ENCODE data around the gene TCEA2.

TCEA2 gene

DNA sequence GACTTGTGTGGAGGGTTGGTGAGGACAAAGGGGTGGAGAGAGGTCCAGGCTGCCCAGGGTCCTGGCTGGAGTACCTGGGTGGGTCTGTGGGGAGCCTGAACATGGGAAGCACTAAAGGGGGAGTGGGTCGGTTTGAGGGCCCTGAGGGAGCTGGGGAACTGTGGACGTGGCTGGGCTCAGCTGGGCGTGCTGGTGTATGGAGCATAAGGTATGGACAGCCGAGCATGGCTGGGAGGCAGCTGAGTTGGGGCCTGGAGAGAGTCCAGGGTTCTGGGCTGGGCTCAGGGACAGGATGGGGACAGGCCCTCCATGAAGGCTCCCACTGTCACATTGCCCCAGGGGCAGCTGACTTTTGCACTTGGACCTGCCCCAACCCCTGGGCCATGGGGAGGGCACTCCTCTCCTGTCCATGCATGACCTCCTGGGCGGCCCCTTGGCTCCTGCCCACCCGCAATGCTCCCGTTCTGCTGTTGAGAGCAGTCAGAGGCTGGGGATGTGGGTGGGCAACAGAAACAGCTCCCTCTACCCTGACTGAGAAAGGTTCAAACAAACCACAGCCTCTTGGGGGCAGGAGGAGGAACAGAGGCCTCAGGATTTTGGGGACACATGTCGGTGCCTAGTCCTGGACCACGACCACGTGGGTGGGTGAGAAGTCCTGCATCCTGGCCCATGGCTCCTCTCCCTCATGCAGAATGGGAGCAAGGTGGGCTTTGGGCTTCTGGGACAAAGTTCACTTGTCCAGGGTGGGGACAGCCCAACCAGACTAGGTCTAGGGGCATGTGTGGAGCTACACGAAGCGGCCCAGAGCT lies 22.6 kb upstream of the TCEA2 start:
- Mint-ChIP-seq H3K4me1 (ENCODE audit: low read depth) (peaks cover 38% of the 10 kb centered on the region), H3K9me3 (no peaks in the 10 kb centered on the region), H3K4me3 (peak overlapping the region; percentile 66), H3K27ac (peak overlapping the region; percentile 46), H3K36me3 (ENCODE audit: low read depth) (peaks cover under 1% of the 10 kb centered on the region), H3K27me3 (ENCODE audit: low read depth) (no peaks in the 10 kb centered on the region)

DNA sequence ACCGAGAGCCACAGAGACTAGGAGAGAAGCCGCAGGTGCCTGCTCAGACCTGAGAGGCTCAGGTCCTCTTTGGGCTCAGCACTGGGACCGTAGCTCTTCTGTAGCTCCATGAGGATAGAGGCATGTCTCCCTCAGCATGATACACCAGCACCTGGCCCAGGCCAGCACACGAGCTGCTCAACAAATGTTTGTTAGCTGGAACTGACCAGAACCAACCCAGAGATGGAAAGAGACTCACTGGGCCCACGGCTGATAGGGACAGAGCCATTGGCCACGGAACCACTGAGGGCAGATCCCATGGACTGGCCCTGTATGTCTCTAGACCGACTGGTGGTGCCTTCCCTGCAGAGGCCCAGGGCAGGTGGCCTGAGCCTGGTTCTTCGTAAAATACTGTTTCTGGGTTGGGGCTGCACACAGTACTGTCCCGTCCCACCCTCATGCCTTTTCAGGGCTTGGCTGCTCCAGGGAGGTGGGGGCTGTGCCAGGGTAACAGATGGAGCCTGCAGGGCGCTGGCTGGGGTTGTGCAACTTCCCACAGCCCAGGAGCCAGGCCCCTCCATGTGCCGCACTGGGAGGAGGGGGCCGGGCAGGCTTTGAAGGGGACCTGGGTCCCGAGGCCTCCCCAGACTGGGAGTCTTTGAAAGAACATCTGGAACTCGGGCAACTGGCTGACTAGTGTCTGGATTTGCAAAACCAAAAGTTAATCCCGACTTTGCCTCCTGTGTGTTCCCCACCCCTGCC lies 21.8 kb upstream of the TCEA2 start:
- Mint-ChIP-seq H3K4me1 (ENCODE audit: low read depth) (peaks cover 42% of the 10 kb centered on the region), H3K27ac (peak overlapping the region; percentile 80), H3K9me3 (no peaks in the 10 kb centered on the region), H3K36me3 (ENCODE audit: low read depth) (no peaks in the 10 kb centered on the region), H3K4me3 (peak overlapping the region; percentile 66), H3K27me3 (ENCODE audit: low read depth) (peaks cover 6% of the 10 kb centered on the region)

DNA sequence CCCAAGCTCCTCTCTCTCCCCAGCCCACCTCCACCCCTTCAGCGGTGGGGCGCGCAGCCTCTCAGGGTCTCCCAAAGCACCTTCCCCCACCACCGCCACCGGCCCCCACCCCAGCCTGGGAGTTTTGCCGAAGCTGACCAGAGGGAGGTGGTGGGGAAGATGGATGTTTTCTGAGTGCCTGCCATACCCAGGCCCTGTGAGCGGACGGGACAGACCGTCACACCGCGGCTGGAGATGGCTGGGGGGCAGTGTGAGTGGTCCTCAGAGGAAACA lies 21.3 kb upstream of the TCEA2 start:
- Mint-ChIP-seq H3K9me3 (no peaks in the 10 kb centered on the region), H3K36me3 (ENCODE audit: low read depth) (no peaks in the 10 kb centered on the region), H3K27me3 (ENCODE audit: low read depth) (peaks cover 11% of the 10 kb centered on the region), H3K4me3 (no peak overlapping the region), H3K4me1 (ENCODE audit: low read depth) (peaks cover 40% of the 10 kb centered on the region), H3K27ac (peak overlapping the region; percentile 55)

DNA sequence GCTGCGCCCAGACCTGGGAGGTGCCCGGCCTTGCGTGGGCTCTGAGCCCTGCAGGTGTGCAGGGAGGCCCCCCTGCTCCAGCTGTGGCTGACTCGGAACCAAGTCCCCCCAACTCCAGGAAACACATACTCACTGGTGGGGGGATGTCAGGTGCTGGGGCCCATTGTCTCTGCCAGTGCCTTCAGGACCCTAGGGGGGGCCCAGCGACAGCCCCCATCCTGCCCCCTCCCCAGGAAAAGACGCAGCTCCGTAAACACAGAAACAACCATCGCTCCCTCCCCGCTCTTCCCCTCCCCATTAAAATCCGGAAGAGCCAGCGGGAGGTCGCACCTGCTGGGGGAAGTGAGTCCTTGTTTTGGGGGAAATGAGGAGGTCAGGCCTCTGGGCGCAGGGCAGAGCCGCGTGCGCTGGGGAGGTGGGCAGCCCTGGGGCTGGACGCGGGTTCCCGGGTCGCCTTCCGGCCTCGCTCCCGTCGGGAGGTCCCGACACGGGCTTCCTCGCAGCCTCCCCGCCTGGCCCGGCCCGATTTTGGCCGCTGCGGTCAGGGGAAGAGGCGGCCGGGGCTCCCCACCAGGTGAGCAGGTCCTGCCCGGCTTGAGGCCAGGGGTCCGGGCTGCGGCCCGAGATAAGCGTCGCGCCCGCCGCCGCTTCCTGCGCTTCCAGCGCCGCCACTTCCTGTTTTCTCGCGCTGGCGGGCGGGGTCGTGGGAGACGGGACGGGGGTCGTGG lies 20.8 kb upstream of the TCEA2 start:
- Mint-ChIP-seq H3K4me1 (ENCODE audit: low read depth) (peaks cover 35% of the 10 kb centered on the region), H3K27me3 (ENCODE audit: low read depth) (peaks cover 16% of the 10 kb centered on the region), H3K27ac (peak overlapping the region; percentile 81), H3K36me3 (ENCODE audit: low read depth) (no peaks in the 10 kb centered on the region), H3K9me3 (no peaks in the 10 kb centered on the region), H3K4me3 (peak overlapping the region; percentile 79)

DNA sequence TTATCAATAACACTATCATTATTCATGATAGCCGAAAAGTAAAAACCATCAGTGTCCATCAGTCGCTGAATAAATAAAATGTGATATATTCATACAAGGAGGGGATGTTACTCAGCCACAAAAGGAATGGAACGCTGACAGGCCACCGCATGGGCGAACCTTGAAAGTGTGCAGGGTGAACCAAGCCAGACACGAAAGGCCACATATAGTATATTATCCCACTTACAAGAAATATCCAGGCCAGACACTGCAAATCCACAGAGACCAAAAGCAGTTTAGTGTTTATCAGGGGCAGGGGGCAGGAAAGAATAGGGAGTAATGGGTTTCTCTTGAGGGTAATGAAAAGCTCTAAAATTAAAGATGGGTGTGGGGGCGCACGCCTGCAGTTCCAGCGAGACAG lies 19.2 kb upstream of the TCEA2 start:
- Mint-ChIP-seq H3K4me1 (ENCODE audit: low read depth) (peaks cover 31% of the 10 kb centered on the region), H3K27me3 (ENCODE audit: low read depth) (peaks cover 23% of the 10 kb centered on the region), H3K36me3 (ENCODE audit: low read depth) (no peaks in the 10 kb centered on the region), H3K27ac (peak overlapping the region; percentile 63), H3K4me3 (no peak overlapping the region), H3K9me3 (no peaks in the 10 kb centered on the region)

DNA sequence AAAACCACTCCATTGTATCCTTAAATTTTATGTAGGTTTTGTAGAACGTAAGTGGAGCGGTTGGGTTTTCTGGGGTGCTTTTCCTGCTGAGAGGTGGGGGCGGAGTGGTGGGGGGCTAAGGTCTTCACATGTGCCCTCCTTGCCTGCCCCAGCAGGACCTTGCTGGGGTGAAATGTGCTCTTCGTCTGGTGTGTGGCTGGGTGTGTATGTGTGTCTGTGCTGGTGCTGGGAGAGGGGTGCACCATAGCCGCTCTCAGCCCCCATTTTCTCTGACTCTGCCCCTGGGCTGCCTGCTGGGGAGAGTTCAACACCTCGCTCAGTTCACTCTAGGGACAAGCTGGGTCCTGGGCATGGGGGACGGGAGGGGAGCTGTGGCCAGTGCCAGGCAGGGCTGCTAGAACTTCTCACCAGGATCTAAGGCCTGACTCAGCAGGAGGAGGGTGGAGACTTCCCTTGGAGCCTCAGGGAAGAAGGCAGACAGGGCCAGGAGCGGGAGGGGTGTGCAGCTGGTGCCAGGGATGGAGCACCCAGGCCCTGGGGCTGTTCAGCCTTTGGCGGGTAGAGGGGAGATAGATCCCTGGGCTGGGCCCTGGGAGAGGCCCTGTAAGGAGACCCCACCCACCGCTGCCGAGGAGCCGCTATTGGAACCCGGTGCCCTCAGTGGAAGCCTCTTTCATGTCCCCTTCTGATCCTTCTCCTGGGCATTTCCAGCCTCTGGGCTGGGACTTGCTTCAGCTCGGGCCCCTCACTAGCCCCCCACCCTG lies 18.3 kb upstream of the TCEA2 start:
- Mint-ChIP-seq H3K27me3 (ENCODE audit: low read depth) (peaks cover 27% of the 10 kb centered on the region), H3K4me3 (no peak overlapping the region), H3K27ac (peak overlapping the region; percentile 20), H3K4me1 (ENCODE audit: low read depth) (peaks cover 28% of the 10 kb centered on the region), H3K9me3 (no peaks in the 10 kb centered on the region), H3K36me3 (ENCODE audit: low read depth) (no peaks in the 10 kb centered on the region)

DNA sequence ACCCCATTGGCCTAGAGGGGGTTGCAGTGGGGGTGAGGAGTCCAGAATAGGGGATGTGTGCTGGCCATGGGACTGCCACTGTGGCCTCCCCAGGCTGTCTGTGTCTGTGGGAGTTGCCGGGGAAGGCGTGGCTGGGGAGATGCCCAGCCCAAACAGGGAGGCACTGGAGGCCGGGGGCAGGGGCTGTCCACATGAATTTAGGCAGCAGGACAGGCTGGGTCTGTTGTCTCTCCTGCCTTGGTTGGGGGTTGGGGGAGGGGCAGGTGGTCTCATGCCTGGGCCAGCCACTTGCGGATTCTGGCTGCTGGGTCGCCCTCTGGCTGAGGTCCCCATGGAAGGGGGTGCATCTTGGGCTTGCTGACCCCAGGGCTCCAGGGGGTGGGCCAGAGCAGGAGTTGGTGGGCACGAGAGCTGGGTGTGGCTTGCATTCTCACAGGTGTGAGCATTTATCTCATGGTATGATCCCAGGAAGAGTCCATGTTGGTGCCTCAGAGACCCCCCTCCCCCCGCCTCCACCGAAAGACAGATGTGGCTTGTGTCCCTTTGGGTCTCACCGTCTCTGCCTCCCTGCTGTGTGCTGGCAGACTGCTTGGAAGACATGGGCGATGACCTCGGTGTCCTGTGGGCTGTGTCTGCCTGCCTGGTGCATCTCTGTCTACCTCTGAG lies 17.5 kb upstream of the TCEA2 start:
- no peaks in the 10 kb centered on the region for H3K9me3 Mint-ChIP-seq
- H3K27me3 Mint-ChIP-seq (ENCODE audit: low read depth): peaks cover 31% of the 10 kb centered on the region
- no peaks in the 10 kb centered on the region for H3K36me3 Mint-ChIP-seq (ENCODE audit: low read depth)
- H3K4me3 Mint-ChIP-seq: no peak overlapping the region
- H3K27ac Mint-ChIP-seq: no peak overlapping the region
- peaks cover 23% of the 10 kb centered on the region for H3K4me1 Mint-ChIP-seq (ENCODE audit: low read depth)

DNA sequence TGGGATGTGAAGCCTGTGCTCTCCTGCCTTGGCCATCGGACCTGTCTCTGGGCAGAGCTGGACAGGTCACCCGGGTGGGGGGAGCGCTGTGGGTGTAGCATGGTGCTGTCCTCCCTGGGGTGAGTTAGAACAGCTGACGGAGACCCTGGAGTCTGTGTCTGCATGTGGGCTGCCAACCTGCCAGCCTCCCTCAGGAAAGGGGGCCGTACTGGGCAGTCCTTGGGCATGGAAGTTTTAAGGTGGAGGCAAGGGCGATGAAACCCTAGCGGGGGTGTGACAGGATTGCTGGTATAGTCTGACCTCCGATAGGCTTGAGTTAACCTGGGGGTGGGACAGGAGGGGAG lies 16.0 kb upstream of the TCEA2 start:
- no peak overlapping the region for H3K4me3 Mint-ChIP-seq
- no peaks in the 10 kb centered on the region for H3K36me3 Mint-ChIP-seq (ENCODE audit: low read depth)
- H3K27ac Mint-ChIP-seq: no peak overlapping the region
- peaks cover 43% of the 10 kb centered on the region for H3K27me3 Mint-ChIP-seq (ENCODE audit: low read depth)
- no peaks in the 10 kb centered on the region for H3K9me3 Mint-ChIP-seq
- H3K4me1 Mint-ChIP-seq (ENCODE audit: low read depth): peaks cover 17% of the 10 kb centered on the region

DNA sequence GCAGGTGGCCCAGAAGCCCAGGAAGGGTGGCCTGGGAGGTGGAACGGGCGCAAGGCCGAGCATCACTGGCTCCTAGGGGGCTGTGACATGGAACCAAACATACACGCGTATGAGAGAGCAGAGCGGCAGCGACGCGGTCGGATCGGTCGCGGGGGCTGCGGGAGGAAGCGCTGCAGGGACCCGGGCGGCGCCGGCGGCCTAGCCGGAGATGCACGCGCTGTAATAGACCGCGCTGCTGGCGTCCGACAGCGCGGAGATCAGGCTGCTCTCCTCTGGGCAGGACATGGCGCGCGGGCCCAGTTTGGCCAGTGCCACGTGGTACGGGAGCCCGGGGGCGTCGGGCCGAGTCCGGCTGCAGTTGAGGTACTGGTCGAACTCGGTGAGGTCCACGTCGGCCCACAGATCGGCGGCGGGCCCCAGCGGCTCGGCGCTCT lies 15.0 kb upstream of the TCEA2 start:
- H3K27me3 Mint-ChIP-seq (ENCODE audit: low read depth): peaks cover 43% of the 10 kb centered on the region
- H3K36me3 Mint-ChIP-seq (ENCODE audit: low read depth): no peaks in the 10 kb centered on the region
- no peaks in the 10 kb centered on the region for H3K9me3 Mint-ChIP-seq
- no peak overlapping the region for H3K27ac Mint-ChIP-seq
- peaks cover 16% of the 10 kb centered on the region for H3K4me1 Mint-ChIP-seq (ENCODE audit: low read depth)
- H3K4me3 Mint-ChIP-seq: no peak overlapping the region

DNA sequence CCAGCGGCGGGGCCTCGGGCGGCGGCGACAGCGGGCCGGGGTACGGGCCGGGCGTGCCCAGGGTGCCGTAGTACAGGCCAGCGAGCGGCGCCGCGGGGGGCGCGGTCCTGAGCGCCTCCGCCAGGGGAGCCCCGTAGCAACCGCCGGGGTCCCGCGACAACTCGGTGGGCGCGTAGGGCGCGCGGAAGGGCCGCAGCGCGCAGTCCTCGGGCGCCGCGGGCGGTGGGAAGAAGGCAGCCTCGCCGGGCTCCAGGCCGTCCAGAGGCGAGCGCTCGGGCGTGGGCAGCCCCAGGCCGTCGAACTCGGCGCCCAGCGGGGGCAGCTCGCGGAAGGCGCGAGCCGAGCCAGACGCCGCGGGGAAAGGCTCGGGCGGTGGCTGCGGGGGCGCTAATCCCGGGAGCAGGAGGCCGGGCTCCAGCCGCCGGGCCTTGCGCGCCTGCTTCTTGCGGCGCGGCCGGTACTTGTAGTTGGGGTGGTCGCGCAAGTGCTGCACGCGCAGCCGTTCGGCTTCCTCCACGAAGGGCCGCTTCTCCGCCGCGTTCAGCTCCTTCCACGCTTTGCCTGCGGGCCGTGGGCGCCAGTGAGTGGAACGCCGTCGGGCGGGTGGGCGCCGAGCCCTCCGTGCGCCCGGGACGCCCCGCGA lies 14.5 kb upstream of the TCEA2 start:
- no peak overlapping the region for H3K4me3 Mint-ChIP-seq
- H3K36me3 Mint-ChIP-seq (ENCODE audit: low read depth): no peaks in the 10 kb centered on the region
- H3K27me3 Mint-ChIP-seq (ENCODE audit: low read depth): peaks cover 43% of the 10 kb centered on the region
- H3K27ac Mint-ChIP-seq: no peak overlapping the region
- peaks cover 15% of the 10 kb centered on the region for H3K4me1 Mint-ChIP-seq (ENCODE audit: low read depth)
- no peaks in the 10 kb centered on the region for H3K9me3 Mint-ChIP-seq

DNA sequence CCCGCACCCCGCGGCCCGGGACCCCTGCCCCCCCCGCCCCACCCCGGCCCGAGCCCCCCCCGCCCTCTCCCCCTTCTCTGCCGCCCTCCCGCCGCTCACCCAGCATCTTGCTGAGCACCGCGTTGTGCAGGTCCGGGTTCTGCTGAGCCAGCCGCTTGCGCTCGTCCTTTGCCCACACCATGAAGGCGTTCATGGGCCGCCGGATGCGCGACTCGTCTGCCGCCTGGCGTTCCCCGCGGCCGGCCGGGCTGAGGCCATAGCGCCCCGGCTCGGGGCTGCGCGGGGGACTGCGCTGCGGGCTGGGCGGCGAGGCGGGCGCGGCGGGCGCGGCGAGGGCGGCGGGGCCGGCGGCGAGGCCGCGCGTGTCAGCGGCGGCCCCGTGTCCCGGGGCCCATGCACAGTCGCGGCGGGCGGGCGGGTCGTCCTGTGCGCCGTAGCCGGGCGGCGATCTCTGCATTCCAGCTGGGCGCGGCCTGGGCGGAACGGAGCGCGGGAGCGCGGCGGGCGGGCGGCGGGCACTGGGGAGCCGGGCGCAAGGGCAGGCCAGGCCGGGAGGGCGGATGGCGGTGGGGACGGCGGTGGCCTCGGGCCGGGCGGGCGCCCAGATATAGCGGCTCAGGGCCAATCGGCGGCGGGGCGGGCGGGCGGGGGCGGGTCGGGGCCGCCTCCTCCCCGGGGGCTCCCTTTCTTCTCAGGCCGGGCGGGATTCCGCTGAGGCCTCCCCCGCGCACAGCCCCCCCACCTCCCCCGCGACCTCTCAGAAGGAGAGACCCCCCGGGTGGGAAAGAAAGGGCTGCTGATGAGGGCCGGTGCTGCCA lies 13.7 kb upstream of the TCEA2 start, which contains the start of gene SOX18:
Gene SOX18, minus strand, starts transcription at position 580 of the 818 bp plus-strand sequence. Its CDS starts 123 bp downstream, at position 457.
- Mint-ChIP-seq H3K4me1 (ENCODE audit: low read depth) (peaks cover 10% of the 10 kb centered on the region), H3K27me3 (ENCODE audit: low read depth) (peaks cover 43% of the 10 kb centered on the region), H3K9me3 (no peaks in the 10 kb centered on the region), H3K36me3 (ENCODE audit: low read depth) (no peaks in the 10 kb centered on the region), H3K27ac (no peak within 1 kb of the TSS), H3K4me3 (peak within 1 kb of the TSS; percentile 71)

DNA sequence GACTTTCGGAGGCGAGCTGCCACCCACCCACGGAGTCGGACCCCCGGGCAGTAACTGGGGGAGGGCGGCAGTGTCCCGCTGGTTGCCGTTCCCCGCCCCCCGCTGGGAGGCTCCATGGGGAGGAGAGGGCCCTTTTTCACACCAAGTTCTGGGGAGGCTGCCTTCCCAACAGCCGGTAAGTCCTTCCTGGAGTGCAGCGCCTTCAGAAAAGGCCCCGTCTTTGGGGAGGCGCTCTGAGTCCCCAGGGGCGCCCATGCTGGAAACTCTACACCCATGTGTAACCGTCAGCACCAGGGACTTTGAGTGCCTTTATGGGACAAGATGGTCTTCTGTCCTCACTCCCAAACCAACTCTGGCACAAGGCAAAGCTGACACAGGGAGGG lies 13.1 kb upstream of the TCEA2 start:
- H3K27ac Mint-ChIP-seq: no peak overlapping the region
- H3K4me1 Mint-ChIP-seq (ENCODE audit: low read depth): peaks cover 7% of the 10 kb centered on the region
- H3K9me3 Mint-ChIP-seq: no peaks in the 10 kb centered on the region
- no peaks in the 10 kb centered on the region for H3K36me3 Mint-ChIP-seq (ENCODE audit: low read depth)
- no peak overlapping the region for H3K4me3 Mint-ChIP-seq
- peaks cover 43% of the 10 kb centered on the region for H3K27me3 Mint-ChIP-seq (ENCODE audit: low read depth)
